HG03139 (cell line): ENCODE data around the gene MRPL12.
"Not testable (repeated sequence)": the region's sequence is repeated elsewhere in the genome, so short reads cannot be mapped to it uniquely, and the experiment has no call there.

ENCODE experiments used
- ATAC-seq: cut with Tn5 transposase; IDR thresholded peaks from one replicate; pipeline ENCODE4 v1.9.1; 2021; ENCODE audit not compliant: unreplicated experiment

MRPL12 gene

DNA sequence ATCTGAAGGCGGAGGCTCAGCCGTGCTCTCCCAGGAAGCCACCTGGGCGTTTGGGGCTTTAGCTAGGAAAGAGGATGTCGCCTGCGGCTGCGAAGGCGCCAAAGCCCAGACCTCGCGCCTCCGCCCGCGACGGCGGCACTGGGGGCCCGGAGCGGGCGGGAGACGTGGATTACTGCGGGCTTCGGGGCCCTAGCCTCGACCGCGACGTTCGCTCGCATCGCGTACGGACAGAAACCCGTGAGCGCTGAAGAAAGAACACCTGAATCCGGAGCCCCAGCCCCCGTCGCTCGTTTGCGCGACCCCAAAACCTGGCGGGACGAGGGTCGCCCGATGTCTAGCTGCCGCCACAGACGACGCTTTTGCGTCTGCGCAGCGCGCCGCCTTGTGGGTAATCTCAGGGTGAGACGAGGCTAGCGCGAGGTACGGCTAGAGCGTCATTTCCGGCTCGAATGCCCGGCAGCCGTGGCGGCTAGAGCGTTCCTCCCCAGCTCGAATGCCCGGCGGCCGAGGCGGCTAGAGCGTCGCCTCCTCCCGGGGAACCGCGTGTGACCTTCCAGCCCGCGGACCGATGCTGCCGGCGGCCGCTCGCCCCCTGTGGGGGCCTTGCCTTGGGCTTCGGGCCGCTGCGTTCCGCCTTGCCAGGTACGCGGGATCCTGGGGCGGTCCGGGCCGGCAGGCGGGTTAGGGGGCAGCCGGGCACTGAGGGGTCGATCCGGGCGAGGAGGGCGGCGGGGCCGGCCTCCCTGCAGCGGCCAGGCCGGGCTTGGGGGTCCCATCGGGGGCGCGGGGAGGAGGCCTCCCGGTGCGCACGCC is at the start of gene MRPL12:
TSS of gene MRPL12 (plus strand) at position 434 of the 813 bp plus-strand sequence. CDS start at position 569, 135 bp downstream.
- peak; percentile 79 for ATAC-seq

DNA sequence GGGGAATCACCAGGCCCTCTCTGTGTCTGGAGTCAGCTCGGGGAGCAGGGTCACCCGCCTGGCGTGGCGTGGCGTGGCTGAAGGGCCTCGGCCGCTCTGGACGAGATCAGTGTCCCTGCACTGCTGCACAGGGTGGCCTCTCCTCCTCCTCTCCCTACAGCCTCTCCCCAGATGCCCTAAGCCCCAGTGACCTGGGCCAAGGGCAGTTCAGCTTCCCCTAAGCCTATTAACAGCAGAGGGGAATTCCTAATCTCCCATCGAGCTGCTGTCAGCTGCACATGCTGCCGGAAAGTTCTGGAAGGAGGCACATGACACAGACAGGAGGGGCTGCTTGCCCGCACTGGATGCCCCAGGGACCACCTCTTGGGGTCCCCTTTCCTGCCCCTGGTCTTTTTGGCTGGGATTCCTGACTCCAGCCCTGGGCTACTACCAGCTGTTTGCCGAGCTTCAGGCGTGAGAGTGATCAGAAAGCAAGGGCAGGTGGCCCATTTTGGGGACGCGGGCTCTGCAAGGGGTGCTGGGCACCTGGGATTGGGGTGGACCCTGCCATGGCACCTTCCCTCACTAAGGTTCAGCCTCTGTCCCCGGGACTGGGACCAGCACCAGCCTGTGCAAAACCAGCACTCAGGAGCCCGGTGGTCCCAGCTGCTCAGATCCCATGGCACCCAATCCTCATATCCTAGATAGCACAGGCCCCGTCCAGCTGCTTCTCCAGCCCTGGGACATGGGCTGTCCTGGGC is 47.6 kb upstream of the MRPL12 start:
- no peak for ATAC-seq

DNA sequence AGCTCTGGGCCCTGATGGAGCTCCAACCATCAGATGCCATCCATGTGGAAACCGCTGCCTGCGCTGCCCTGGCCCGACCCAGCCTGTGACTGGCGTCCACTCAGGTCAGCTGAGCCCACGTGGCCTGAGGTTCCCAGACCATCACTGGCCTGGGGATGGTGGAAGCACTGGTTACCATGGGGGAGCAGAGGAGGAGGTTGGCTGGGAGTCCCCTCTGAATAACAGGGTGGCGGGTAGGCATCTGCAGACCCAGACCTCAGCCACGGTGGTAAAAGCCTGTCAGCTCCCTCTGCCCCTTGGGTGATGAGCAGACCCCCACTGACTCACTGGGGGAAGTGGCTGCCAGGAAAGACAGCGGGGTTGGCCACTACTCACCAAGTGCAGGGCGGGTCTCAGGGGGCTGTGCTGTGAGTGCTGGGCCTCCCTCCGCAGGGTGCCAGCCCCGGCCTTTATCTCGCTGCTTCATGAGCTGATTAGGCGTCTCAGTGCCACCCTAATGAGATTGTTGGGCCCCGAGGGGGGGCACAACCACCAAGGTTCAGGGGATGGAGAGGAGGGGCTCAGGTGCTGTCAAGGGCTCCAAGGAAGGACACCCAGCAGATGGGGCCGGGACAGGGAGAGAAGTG is 46.9 kb upstream of the MRPL12 start, which contains the start of gene PDE6G:
TSS of gene PDE6G (minus strand) at position 425 of the 626 bp plus-strand sequence. CDS start 3,237 bp downstream, outside the sequence.
- ATAC-seq: no peak

DNA sequence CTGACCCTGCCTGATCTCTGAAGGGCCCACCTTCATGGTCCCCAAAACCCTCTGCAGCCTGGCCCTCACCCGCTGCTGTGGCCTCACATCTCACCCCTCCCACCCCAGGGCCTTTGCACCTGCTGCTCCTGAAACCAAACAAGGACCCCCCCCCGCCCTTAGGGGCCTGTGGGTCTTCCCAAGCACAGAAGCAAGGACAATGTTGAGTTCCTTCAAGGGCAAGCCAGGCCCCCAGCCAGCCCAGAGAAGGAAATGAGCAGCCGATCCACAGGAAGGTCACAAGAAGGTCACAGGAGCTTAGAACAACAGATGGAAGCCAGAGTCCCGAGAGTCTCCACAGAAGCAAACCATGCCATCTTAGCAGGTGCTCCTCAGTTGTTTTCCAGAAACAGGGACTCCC is 46.3 kb upstream of the MRPL12 start:
- no peak for ATAC-seq

DNA sequence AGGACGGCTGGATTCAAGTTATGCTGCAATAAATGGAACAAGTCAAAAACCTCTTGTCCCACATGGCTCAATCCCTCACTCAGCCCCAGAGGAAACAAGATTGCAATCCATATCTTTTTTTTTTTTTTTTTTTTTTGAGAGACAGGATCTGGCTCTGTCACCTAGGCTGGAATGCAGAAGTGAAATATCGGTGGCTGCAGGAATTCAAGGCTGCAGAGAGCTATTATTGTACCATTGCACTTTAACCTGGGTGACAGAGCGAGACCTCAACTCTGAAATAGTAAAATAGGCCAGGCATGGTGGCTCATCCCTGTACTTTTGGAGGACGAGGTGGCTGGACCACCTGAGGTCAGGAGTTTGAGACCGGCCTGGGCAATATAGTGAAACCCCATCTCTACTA is 44.1 kb upstream of the MRPL12 start:
- no peak for ATAC-seq

DNA sequence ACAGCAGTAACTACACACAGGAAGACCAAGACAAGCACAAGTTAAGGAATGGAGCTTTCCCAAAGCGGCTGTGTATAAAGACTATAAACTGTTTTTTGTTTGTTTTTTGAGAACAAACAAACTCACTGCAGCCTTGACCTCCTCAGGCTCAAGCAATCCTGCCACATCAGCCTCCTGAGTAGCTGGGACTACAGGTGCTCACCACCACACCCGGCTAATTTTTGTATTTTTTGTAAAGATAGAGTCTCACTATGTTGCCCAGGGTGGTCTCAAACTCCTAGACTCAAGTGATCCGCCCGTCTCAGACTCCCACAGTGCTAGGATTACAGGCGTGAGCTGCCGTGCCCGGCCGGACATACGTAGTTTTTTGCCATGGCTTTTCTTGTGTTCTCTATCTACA is 42.7 kb upstream of the MRPL12 start:
- ATAC-seq: no peak

DNA sequence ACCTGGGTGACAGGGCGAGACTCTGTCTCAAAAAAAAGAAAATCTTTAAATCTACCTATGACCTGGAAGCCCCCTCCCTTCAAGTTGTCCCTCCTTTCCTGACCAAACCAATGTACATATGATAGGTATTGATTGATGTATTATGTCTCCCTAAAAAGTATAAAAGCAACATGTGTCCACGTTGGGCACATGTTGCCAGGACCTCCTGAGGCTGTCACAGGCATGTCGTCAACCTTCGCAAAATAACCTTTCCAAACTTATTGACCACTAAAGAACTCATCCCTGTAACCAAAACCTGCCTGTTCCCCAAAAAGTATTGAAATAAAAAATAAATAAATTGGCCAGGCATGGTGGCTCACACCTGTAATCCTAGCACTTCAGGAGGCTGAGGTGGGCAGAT is 41.2 kb upstream of the MRPL12 start:
- ATAC-seq: no peak

DNA sequence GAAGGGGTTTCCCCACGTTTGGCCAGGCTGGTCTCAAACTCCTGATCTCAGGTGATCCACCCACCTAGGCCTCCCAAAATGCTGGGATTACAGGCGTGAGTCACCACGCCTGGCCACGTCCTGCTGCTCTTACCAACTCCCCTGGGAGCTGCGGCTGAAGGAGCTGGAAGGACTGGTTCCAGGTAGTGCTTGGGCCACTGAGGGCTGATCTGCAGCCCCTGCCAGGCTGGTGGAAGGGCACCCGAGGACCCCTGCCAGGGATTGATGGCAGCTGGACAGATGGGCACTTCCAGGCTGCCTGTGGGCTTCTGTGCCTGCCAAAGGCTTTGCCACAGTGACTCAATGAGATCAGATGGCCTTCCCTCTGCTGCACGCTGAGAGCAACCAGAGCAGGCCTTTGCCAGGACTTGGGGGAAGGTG is 39.1 kb upstream of the MRPL12 start:
- ATAC-seq: no peak

DNA sequence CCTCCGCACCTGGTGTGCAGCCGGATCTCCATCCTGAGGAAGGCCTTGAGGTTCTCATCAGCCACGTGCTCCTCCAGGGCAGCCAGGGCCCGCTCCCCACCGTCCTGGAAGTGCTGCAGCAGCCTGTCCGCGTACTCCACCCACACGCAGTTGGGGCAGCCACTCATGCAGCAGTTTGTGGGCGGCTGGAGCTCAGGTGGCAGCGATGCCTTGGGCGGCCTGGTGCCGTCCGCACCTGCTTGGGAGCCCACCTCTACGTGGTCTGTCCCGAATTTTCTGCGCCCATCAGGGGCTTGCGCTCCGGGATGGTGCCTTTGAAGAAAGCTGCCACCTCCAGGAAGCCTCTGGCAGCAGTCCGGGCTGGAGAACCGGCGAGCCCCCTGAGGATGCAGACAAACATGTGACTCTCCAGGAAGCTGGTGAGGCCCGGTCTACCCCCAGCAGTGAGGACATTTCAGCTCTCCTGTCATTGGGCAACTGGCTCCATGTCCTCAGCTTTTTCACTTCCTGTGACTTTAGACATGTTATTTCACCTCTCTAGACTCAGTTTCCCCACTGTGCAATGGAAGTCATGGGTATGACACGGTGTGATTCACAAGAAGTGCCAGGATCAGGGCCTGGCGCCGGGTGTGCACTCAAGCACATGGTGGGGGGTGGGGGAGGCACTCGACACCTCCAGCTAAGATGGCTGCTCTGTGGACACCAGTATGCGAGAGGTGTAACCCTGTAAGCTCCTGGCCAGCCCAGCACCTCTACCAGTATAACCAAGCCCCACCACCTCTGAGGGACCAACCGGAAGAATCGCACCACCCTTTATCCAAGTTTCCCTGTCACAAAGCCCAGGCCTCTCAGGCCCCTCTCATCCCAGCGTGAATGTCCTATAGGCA is 37.7 kb upstream of the MRPL12 start:
- ATAC-seq: no peak

DNA sequence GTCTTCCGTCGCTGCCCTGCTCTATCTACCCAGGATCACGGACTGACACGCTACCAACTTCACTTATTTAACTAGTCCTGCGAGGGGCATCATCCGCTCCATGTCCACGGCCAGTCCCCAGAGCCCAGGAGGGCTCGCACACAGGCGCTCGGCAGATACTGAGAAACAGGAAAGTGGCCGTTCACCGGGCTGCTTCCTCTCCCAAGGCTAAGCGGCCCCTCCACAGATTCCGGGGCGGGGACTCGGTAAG is 37.1 kb upstream of the MRPL12 start:
- ATAC-seq: peak; percentile 10

DNA sequence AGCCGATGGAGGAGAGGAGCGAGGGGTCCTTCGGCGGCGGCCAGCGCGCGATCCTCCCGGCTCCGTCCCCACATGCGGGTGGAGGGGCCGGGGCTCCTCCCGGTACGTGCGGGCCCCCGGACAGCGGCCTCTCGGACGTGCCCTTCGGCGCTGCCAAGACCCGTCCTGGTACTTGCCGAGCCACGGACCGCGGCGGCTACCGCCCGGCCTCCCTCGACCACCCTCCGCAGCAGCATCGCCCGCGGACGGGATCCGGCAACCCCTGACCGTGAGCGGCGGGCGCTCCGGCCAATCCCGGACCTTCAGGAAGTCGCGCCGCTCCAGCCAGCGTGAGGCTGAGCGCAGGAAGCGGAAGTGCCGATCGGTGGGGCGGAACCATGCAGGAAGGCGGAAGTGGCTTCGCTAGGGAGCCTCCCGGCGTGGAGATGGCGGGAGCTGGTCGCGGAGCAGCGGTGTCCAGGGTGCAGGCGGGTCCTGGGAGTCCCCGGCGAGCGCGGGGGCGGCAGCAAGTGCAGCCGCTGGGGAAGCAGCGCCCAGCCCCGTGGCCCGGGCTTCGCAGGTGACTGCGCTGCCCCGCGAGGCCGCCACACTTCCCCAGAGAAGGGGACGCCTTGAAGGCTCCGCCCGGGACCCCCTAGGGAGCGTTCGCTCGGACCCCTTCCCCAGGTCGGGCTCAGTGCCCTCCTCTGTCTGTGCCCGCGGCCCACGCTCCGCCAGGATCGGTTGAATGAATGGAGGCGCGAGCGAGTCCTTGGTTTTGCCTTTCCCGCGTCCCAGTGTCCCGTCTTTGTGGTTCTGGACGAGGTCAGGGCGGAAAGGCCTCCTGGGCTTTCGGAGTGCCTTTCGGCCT is 36.6 kb upstream of the MRPL12 start, which contains the start of the genes CCDC137 and OXLD1:
TSS of gene CCDC137 (plus strand) at position 396 of the 850 bp plus-strand sequence. CDS start at position 426, 30 bp downstream.
TSS of gene OXLD1 (minus strand) at position 264 of the 850 bp plus-strand sequence. CDS start at position 236, 28 bp downstream.
- ATAC-seq: peak; percentile 95

DNA sequence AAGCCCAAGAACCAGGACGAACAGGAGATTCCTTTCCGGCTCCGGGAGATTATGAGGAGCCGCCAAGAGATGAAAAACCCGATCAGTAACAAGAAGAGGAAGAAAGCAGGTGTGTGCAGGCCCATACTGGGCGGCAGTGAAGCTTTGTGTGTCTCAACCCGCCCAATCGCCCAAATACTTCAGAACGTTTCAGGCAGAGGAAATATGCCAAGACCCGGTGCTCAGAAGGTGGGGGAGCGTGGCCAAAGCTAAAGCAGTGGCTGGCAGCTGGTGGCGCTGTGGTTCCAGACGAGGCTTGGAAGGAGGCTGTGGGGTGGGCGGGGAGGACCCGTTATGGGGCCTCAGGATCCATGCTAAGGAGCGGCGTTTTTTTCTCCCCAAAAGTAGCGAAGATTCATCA is 35.4 kb upstream of the MRPL12 start:
- no peak for ATAC-seq

DNA sequence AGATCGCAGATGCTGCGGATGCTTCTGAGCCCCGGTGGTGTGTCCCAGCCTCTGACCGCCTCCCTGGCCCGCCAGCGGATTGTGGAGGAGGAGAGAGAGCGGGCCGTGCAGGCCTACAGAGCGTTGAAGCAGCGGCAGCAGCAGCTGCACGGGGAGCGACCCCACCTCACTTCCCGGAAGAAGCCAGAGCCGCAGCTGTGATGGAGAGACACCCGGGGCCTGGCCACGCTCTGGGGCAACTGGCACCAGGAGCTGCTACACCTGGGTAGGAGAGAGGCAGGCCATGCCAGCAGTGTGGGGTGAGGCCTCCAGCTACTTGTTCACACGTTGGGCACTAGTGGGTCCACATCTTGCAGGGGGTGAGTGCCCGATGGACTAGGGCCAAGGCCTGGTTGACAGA is 30.7 kb upstream of the MRPL12 start:
- ATAC-seq: no peak

DNA sequence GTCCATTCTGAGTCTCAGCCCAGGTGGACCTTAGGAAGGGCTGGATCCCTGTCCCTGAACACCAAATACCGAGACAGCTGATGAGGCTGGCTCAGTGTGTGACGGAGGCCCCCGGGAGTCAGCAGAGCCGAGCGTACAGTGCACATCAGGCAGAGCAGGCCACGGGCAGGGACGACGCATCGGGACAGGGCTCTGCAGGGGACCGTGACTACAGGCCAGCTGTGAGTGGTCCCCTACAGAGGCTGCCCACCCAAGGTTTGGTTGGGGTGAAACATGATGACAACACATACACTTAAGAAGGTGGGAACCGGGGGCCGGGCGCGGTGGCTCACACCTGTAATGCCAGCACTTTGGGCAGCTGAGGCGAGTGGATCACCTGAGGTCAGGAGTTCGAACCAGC is 30.2 kb upstream of the MRPL12 start:
- no peak for ATAC-seq

DNA sequence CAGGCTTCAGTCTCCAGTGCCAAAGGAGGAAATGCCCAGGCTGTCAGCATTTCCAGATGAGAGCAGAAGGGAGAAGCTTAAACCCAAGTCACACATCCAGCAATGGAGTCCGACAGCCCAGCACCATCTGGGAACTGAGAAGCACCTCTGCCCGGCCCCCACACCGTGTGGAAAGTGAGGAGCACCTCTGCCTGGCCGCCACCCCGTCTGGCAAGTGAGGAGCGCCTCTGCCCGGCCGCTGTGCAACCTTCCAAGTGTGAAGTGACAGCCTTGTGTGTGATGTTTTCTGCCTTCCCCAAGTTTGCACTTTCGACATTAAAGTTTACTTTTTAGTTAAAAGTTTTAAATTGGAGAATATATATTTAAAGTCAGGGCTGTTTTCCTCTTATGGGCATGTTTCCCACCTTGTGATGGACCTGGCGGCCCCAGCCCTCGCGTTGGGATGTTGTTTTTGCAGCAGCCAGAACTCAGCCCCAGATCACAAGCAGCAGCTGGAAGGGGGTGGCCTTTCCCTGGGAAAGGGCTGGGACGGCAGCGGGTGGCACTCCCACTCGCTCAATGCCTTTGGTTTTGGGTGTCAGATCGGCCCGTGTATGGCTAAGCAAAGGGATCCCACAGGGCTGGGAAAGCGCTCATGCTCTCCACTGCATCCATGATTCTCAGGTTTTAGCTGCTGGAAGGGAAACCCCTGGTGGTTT is 29.5 kb upstream of the MRPL12 start:
- no peak for ATAC-seq

DNA sequence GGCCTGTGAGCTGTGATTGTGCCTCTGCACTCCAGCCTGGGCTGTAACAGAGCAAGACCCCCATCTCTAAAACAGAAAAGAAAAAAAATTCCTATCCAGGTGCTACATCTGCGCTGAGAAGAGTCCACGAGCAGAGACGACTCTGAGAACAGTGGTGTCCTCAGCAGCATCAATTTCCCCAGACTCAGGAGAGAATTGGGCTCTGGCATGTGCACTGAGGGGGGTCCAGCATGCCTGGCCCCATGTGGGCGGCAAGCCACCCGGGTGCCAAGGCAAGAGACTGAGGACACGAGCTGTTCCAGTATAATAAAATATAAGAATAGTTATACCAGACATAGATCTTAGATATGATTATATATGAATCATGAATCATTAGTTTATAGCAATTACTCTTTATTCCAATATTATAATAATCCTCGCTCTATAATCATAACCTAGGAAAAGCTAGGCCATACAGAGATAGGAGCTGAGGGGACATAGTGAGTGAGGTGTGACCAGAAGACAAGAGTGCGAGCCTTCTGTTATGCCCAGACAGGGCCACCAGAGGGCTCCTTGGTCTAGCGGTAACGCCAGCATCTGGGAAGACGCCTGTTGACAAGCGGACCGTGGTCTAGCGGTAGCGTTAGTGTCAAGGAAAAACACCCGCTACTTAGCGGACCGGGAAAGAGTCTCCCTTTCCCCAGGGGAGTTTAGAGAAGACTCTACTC is 27.5 kb upstream of the MRPL12 start:
- ATAC-seq: not testable (repeated sequence)

DNA sequence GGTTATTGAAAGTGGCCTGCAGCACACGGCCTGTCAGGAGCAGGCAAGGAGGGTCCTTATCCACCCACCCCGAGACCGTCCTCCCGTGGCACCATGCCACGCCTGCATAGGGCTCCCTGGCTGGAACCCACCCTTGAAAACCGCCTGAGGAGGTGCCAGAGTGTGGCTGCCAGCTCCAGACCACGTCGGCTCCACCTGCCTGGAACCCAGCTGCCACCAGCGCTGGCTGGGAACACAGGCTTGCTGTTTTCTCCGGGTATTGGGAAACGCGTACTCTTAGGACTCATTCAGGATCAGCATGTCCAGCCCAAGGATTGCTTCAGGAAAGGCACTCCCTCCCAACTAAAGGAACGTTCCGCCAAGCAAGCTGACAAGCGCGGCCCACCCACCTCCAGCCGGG is 26.3 kb upstream of the MRPL12 start:
- ATAC-seq: no peak

DNA sequence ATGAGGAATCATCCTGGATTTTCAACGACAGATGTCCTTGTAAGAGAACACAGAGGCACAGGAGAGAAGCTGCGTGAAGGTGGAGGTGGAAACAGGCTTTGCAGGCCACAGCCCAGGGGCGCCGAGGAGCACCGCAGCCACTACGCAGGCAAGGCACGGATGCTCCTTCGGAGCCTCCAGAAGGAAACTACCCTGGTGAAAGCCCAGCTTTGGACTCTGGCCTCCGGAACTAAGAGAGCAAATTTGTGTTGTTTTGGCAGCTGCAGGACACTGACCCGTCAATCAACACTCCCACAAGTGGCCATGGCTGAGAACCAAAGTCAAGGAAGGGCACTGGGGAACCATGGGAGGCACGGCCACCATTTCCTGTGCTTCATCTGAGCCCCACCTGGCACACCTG is 23.0 kb upstream of the MRPL12 start:
- ATAC-seq: no peak

DNA sequence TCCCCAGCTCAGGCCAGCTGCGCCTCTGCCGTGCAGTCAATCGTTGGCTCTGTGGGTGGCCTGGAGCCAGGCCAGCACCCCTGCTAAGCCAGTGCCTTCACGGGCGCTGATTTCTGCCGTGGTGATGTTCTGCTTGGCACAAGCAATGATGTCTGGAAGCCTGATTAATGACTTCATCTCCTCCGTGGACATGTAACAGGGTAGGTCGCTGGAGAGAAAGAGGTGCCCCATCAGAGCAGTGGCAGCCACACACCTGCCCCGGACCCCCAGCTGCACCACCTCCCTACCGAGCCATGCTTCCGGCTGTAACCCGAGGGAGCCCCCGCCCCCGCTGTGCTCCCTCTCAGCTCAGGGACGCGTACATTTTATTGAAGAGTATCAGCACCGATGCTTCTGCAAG is 21.5 kb upstream of the MRPL12 start:
- ATAC-seq: no peak
